Uterus (tissue), 4 donors: Measurements from ENCODE around the gene GLRA3. TPM values are rescaled to one million over a fixed set of nuclear protein-coding genes. Genes with fewer than 3 reads are reported as not detected.

Experiments
- DNase-seq, 2 donors: peaks; one replicate each; pipeline ENCODE4 v3.0.0-alpha.2; 2019 to 2020
- H3K27ac ChIP-seq, 2 donors: fragments of 200-600 bp; sonication (generic); 1 replicate in 1 of 2; 2 replicates in 1 of 2; pipeline ENCODE4 v1.5.1; 2016 to 2018
- H3K27me3 ChIP-seq, 2 donors: fragments of 200-600 bp; sonication (generic); one replicate each; pipeline ENCODE4 v1.5.1; 2018 to 2019; ENCODE audit warnings: control low read depth in 1 of 2
- H3K36me3 ChIP-seq, 2 donors: fragments of 200-600 bp; sonication (generic); one replicate each; pipeline ENCODE4 v1.5.1; 2019; ENCODE audit warnings: control low read depth in 1 of 2
- H3K4me1 ChIP-seq, 2 donors: fragments of 200-600 bp; sonication (generic); one replicate each; pipeline ENCODE4 v1.5.1; 2018 to 2019; ENCODE audit warnings: control low read depth in 1 of 2
- H3K4me3 ChIP-seq, 2 donors: fragments of 200-600 bp; sonication (generic); 1 replicate in 1 of 2; 2 replicates in 1 of 2; pipeline ENCODE4 v1.5.1; 2018 to 2019; ENCODE audit warnings: mild to moderate bottlenecking in 1 of 2
- H3K9me3 ChIP-seq, 2 donors: fragments of 200-600 bp; sonication (generic); one replicate each; pipeline ENCODE4 v1.5.1; 2019; ENCODE audit warnings: control low read depth in 1 of 2
- CTCF ChIP-seq, 4 experiments: fragments of 200-600 bp in 2 of 4; fragments of 450-650 bp in 2 of 4; sonication (generic) in 2 of 4; IDR thresholded peaks; one replicate each; pipeline ENCODE4 v1.5.1; 2016 to 2019; ENCODE audit warnings: antibody characterized with exemption in 4 of 4, mild to moderate bottlenecking in 2 of 4, moderate library complexity in 1 of 4
- POLR2A ChIP-seq, 2 donors: fragments of 450-650 bp; IDR thresholded peaks; one replicate each; pipeline ENCODE4 v1.6.1; 2016; ENCODE audit warnings: antibody characterized with exemption in 2 of 2, mild to moderate bottlenecking in 1 of 2, moderate library complexity in 1 of 2
- intact Hi-C: fragments of 100-400 bp; cut with DNase I; formaldehyde crosslinking; loops from one replicate; pipeline ENCODE4 v1.15.1; 2023; ENCODE audit warnings: low total_unique reads
- total RNA-seq, 4 donors: library from RNA; depleted of rRNA in 3 of 4; stranded (reverse); fragments of >200 nt in 3 of 4; gene quantifications; one replicate each; pipeline versions ENCODE4 v1.1.0 to v1.2.4, GENCODE V29; 2014 to 2023
- donor health status: DM: yes; HTN: yes; CAD: no.

Gene GLRA3
- total RNA-seq, 4 donors from 2014 or later = 0.09 to 0.41 TPM; not detected in 2

- Histone ChIP-seq H3K27me3 (no peaks in the 10 kb centered on the region), H3K27ac (no peak overlapping the region), H3K4me1 (no peaks in the 10 kb centered on the region), H3K9me3 (no peaks in the 10 kb centered on the region), H3K4me3 (no peak overlapping the region), H3K36me3 (no peaks in the 10 kb centered on the region)
- DNase-seq = no peak
- TF ChIP-seq POLR2A (IDR thresholded peaks at IDR 0.05) (no peak), CTCF (IDR thresholded peaks at IDR 0.05) (peak; percentile 24 to 58 (median 42))
- intact Hi-C loops = no loop called here
These were observed 64.8 kb downstream of the GLRA3 start for GRCh38 chr4:174764105-174764729.

- intact Hi-C loops = no loop called here
- Histone ChIP-seq H3K4me3 (no peak overlapping the region), H3K27ac (no peak overlapping the region), H3K4me1 (no peaks in the 10 kb centered on the region), H3K9me3 (no peaks in the 10 kb centered on the region), H3K27me3 (no peaks in the 10 kb centered on the region), H3K36me3 (no peaks in the 10 kb centered on the region)
- no peak for DNase-seq
- TF ChIP-seq POLR2A (IDR thresholded peaks at IDR 0.05) (no peak), CTCF (IDR thresholded peaks at IDR 0.05) (no peak)
These were observed 65.5 kb downstream of the GLRA3 start for GRCh38 chr4:174763454-174764104.

GRCh38 chr4:174761451-174761850, 67.6 kb downstream of the GLRA3 start:
- intact Hi-C loops = no loop called here
- DNase-seq = no peak
- TF ChIP-seq POLR2A (IDR thresholded peaks at IDR 0.05) (no peak), CTCF (IDR thresholded peaks at IDR 0.05) (no peak)
- no peak overlapping the region for H3K4me3 ChIP-seq
- no peaks in the 10 kb centered on the region for H3K4me1 ChIP-seq
- H3K27me3 ChIP-seq = no peaks in the 10 kb centered on the region
- H3K36me3 ChIP-seq = no peaks in the 10 kb centered on the region
- H3K27ac ChIP-seq = no peak overlapping the region
- no peaks in the 10 kb centered on the region for H3K9me3 ChIP-seq

GRCh38 chr4:174757736-174758135, 71.3 kb downstream of the GLRA3 start:
- Histone ChIP-seq H3K4me3 (no peak overlapping the region), H3K9me3 (no peaks in the 10 kb centered on the region), H3K27me3 (no peaks in the 10 kb centered on the region), H3K36me3 (no peaks in the 10 kb centered on the region), H3K27ac (no peak overlapping the region), H3K4me1 (no peaks in the 10 kb centered on the region)
- DNase-seq = no peak
- TF ChIP-seq POLR2A (IDR thresholded peaks at IDR 0.05) (no peak), CTCF (IDR thresholded peaks at IDR 0.05) (no peak)
- intact Hi-C loops = no loop called here

- no peak for DNase-seq
- Histone ChIP-seq H3K36me3 (no peaks in the 10 kb centered on the region), H3K4me3 (no peak overlapping the region), H3K4me1 (no peaks in the 10 kb centered on the region), H3K9me3 (no peaks in the 10 kb centered on the region), H3K27ac (no peak overlapping the region), H3K27me3 (no peaks in the 10 kb centered on the region)
- intact Hi-C loops = no loop called here
- no peak for TF ChIP-seq CTCF (IDR thresholded peaks at IDR 0.05)
- no peak for TF ChIP-seq POLR2A (IDR thresholded peaks at IDR 0.05)
These were observed 76.0 kb downstream of the GLRA3 start for GRCh38 chr4:174753021-174753420.
